GM19452 (cell line): ENCODE data around the gene GSC2.

Experiments
- ATAC-seq: cut with Tn5 transposase; IDR thresholded peaks from one replicate; pipeline ENCODE4 v1.9.1; 2021; ENCODE audit not compliant: unreplicated experiment

Gene GSC2

GRCh38 chr22:19103880-19104821 lies 45.9 kb downstream of the GSC2 start:
- no peak for ATAC-seq

DNA sequence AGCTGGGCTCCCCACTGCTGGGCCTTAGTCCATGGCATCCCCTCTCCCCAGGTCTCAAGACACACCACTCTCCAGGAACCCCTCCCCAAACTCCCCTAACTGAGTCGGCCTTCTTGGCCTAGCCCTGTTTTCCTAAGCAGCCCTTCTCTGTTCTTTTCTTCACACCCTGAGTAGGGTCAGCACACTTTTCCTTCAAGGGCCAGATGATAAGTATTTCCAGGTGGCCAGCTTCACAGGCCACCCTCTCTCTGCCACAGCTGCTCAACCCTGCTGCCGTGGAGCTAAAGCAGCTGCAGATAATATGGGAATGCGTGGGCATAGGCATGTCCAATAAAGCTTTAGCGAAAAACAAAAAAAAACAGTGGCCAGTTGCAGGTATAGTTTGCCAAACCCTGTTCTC lies 51.9 kb downstream of the GSC2 start:
- no peak for ATAC-seq

DNA sequence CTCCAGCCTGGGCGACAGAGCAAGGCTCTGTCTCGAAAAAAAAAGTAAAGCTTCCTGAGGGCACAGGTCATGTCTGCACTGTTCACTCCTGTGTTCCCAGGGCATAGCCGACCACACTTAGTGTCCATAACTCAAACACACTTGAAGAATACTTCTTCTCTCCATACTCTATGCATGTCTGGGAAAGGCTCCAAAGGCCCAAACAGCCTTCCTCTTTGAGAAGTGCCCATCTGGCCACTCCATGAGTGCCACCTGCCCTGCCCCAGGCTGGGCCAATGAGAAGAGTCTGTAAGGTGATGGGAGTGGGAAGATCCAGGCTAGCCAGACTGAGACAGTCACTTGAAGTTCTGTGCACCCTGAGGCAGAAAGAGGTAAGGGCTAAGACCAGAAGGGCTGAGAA lies 52.6 kb downstream of the GSC2 start:
- no peak for ATAC-seq
